NT2/D1 (cell line): ENCODE results near the gene GCHFR.

Experiments
- DNase-seq: peaks from one replicate; pipeline ENCODE4 v3.0.0-alpha.2; 2011; ENCODE audit warnings: low read depth, low spot score
- H3K27me3 ChIP-seq: 2 replicates; pipeline ENCODE4 v1.6.0; 2011; ENCODE audit warnings: mild to moderate bottlenecking; ENCODE audit not compliant: insufficient read length, insufficient read depth
- H3K36me3 ChIP-seq: 2 replicates; pipeline ENCODE4 v1.6.1; 2011; ENCODE audit warnings: mild to moderate bottlenecking, low read length, mixed read lengths; ENCODE audit not compliant: insufficient read depth, insufficient read length
- H3K4me1 ChIP-seq: 2 replicates; pipeline ENCODE4 v1.5.1; 2011; ENCODE audit not compliant: insufficient read depth, insufficient read length
- H3K4me3 ChIP-seq: 2 replicates; pipeline ENCODE4 v1.5.1; 2011; ENCODE audit warnings: low read depth; ENCODE audit not compliant: insufficient read length
- H3K9ac ChIP-seq: 2 replicates; pipeline ENCODE4 v1.6.0; 2011; ENCODE audit warnings: low read depth; ENCODE audit not compliant: insufficient read length
- H3K9me3 ChIP-seq: 2 replicates; pipeline ENCODE4 v1.5.1; 2011; ENCODE audit warnings: mild to moderate bottlenecking, low read length; ENCODE audit not compliant: insufficient read depth
- SUZ12 ChIP-seq: IDR thresholded peaks from 2 replicates; pipeline ENCODE4 v1.6.1; 2011; ENCODE audit not compliant: insufficient read length, insufficient read depth; ENCODE audit errors: extremely low read depth
- YY1 ChIP-seq: IDR thresholded peaks from 2 replicates; pipeline ENCODE4 v1.6.1; 2011; ENCODE audit not compliant: insufficient read length, insufficient read depth
- ZNF274 ChIP-seq: IDR thresholded peaks from 2 replicates; pipeline ENCODE4 v1.6.1; 2011; ENCODE audit warnings: mild to moderate bottlenecking, low read depth, low read length

The GCHFR gene

DNA sequence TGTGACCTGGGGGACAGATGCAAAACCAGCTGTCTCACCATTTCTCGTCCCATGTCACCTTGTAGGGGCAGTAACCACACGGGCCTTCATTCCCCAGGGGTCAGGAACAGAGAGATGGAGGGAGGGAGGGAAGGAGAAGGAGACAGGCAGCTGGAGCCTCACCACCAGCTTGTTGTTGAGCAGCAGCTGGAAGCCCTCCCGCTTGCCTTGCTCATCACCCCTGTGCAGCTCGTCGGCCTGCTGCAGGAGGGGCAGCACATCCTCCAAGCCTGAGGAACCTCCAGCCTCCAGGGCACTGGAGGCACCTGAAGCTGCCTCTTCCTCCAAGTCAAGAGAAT lies 19.1 kb upstream of the GCHFR start:
- DNase-seq, result no peak
- Histone ChIP-seq H3K4me3 (no peak overlapping the region), H3K9ac (peak overlapping the region; percentile 56), H3K4me1 (peaks cover 13% of the 10 kb centered on the region), H3K27me3 (no peaks in the 10 kb centered on the region), H3K9me3 (no peaks in the 10 kb centered on the region), H3K36me3 (peaks cover 49% of the 10 kb centered on the region)
- TF ChIP-seq YY1 (no peak), SUZ12 (no peak), ZNF274 (no peak)

DNA sequence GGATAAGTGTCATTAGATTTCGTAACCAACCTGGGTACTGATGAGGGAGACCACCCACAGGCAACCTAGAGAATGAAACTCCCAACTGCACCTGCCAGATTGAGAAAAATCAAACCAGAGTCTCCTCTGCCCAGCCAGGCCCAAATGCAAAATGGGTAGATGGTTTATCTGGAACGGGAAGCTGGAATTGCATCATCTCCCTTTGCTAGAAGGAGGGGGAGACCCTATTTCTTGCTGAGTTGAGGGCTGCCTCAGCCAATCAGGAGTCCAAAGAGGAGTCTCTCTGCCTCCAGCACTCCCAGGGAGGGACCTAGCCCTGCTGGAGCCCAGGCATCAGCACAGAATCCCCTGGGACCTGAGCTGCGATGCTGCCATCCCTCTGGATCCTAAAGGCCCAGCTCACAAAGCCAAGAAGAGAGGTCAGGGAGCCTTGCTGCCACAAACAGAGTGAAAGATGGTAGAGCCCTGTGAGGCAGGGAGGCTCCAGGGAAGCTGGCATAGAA lies 16.9 kb upstream of the GCHFR start:
- TF ChIP-seq YY1, result no peak
- TF ChIP-seq SUZ12, result no peak
- TF ChIP-seq ZNF274, result no peak
- peaks cover 56% of the 10 kb centered on the region for H3K36me3 ChIP-seq
- no peak for DNase-seq

DNA sequence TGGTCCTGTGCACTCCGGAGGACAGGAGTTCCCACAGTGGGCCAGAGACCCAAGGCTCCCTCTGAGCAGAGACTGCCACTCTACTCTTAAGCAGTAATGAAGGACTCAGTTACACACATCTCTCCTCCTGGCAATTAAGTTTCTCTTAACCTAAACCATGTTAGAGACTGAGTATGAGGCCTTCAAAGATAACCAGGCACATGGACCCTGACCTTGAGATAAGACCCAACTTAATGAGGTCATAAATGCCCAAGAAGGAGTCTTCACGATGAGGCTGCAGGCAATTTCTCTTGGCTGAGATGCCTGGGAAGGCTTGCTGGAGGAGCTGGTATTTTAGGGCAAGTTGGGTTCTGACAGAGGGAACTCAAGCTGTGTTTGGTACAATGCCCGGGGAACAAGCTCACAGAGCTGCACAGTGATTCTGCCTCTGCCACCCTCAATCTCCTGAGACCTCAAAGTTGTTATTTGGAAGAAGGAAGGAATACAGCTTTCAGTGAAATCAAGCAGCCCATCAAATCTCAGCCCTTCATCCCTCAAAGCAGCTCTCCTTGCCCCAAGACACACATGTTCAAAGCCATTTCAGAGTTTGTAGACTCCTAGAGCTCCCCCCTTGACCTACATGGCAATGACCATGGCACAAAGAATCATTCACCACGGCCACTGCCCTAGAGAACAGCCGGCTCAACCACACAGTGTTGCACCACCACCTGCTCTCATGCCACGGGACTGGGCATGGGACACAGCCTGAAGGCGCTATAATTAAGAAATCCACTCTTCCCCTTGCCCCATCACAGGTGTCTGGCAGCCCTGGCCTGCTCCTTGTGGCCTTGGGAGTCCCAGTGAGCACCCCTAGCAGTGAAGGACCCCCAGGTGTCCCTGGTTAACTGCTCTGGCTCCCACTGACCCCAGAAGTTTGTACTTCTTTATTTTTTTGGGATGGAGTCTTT lies 15.9 kb upstream of the GCHFR start:
- peaks cover 52% of the 10 kb centered on the region for H3K36me3 ChIP-seq
- no peak overlapping the region for H3K4me3 ChIP-seq
- H3K9ac ChIP-seq, result peak overlapping the region; percentile 21
- DNase-seq, result no peak
- H3K27me3 ChIP-seq, result no peaks in the 10 kb centered on the region
- peaks cover 13% of the 10 kb centered on the region for H3K4me1 ChIP-seq
- no peak for TF ChIP-seq YY1
- TF ChIP-seq SUZ12, result no peak
- no peak for TF ChIP-seq ZNF274
- no peaks in the 10 kb centered on the region for H3K9me3 ChIP-seq

More for the DNA sequence above, 16.9 kb upstream of the GCHFR start:
- no peaks in the 10 kb centered on the region for H3K27me3 ChIP-seq
- H3K4me3 ChIP-seq, result no peak overlapping the region
- H3K9ac ChIP-seq, result peak overlapping the region; percentile 10
- H3K4me1 ChIP-seq, result peaks cover 13% of the 10 kb centered on the region
- H3K9me3 ChIP-seq, result no peaks in the 10 kb centered on the region

DNA sequence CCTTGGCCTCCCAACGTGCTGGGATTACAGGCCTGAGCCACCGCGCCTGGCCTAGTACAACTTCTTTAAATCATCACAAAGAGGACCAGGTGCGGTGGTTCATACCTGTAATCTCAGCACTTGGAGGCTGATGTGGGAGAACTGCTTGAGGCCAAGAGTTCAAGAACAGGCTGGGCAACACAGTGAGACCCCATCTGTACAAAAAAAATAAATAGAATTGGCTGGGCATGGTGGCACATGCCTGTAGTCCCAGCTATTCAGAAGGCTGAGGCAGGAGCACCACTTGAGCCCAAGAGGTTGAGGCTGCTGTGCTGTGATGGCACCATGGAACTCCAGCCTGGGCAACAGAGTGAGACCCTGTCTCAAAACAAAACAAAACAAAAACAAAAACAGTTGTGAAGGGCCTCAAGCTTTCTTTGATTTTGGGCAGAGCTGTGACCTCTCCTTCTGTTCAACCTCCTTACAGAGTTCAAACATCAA lies 14.7 kb upstream of the GCHFR start:
- H3K27me3 ChIP-seq, result no peaks in the 10 kb centered on the region
- no peak for DNase-seq
- H3K9me3 ChIP-seq, result no peaks in the 10 kb centered on the region
- H3K4me1 ChIP-seq, result peaks cover 11% of the 10 kb centered on the region
- no peak overlapping the region for H3K9ac ChIP-seq
- no peak for TF ChIP-seq SUZ12
- TF ChIP-seq YY1, result no peak
- TF ChIP-seq ZNF274, result no peak
- H3K4me3 ChIP-seq, result no peak overlapping the region
- H3K36me3 ChIP-seq, result peaks cover 42% of the 10 kb centered on the region

DNA sequence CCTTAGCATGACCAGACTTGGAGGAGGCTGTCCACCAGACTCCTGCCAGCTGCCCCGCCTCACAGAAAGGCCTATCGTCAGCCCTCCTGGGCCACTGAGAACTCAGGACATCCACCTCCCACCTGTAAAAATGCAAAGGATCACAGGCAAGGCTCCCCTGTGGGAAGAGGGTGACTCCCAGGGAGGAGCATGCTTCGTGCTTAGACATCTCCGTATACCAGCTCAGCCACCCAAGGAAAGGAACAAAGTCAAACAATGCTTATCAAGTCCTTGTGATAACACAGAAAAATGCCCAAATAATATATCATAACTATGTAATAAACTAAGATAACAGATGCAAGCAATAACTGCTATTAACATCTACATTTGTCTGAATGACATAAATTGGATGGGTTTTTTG lies 13.0 kb upstream of the GCHFR start:
- peaks cover 28% of the 10 kb centered on the region for H3K36me3 ChIP-seq
- no peaks in the 10 kb centered on the region for H3K9me3 ChIP-seq
- peaks cover 2% of the 10 kb centered on the region for H3K4me1 ChIP-seq
- no peak overlapping the region for H3K9ac ChIP-seq
- no peaks in the 10 kb centered on the region for H3K27me3 ChIP-seq
- no peak overlapping the region for H3K4me3 ChIP-seq
- DNase-seq, result no peak
- TF ChIP-seq YY1 (no peak), ZNF274 (no peak), SUZ12 (no peak)

DNA sequence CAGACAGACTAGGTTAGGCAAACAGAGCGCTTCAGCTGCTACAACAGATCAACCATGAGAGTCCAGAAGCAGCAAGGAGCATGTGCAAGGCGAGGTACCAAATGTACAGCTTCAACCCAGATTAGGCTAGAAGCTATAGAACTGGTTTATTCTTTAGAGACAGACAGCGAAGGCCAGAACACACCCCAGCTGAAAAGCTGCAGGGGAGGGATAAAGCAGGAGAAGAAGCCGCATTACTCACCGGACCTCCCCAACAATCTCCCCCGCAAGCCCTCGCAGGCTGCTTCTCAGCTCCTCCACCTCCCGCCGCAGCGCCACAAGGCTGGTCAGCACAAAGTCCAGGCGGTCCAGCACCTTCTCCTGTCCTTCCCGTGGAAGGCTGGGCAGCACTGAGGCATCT lies 12.1 kb upstream of the GCHFR start:
- Histone ChIP-seq H3K27me3 (no peaks in the 10 kb centered on the region), H3K9ac (no peak overlapping the region), H3K4me1 (peaks cover 2% of the 10 kb centered on the region), H3K9me3 (no peaks in the 10 kb centered on the region), H3K36me3 (peaks cover 26% of the 10 kb centered on the region), H3K4me3 (no peak overlapping the region)
- TF ChIP-seq SUZ12 (no peak), YY1 (no peak), ZNF274 (no peak)
- DNase-seq, result no peak

DNA sequence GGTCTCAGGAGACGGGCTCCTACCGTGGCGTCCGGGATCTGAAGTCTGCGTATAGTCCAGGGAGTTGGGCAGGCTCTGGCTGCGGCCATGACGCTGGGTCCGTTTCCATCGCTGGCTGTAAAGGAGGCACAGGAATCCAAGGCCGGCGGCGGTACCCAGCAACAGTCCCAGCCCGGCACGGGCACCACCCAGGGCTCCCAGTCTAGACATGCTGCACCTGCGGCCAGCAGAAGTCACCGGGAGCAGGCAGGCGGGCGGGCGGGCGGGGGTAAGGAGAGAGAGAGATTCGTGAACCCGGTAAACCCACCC lies 9.3 kb upstream of the GCHFR start:
- Histone ChIP-seq H3K27me3 (no peaks in the 10 kb centered on the region), H3K9me3 (no peaks in the 10 kb centered on the region), H3K9ac (peak overlapping the region; percentile 89), H3K4me1 (no peaks in the 10 kb centered on the region), H3K4me3 (peak overlapping the region; percentile 77), H3K36me3 (peaks cover 24% of the 10 kb centered on the region)
- no peak for TF ChIP-seq YY1
- no peak for TF ChIP-seq ZNF274
- TF ChIP-seq SUZ12, result no peak
- DNase-seq, result no peak
